Natural killer cell (primary cell): ENCODE measurements around the gene PANK2. TPM values are rescaled to one million over a fixed set of nuclear protein-coding genes. Genes with fewer than 3 reads are reported as not detected.

Experiments used
- ATAC-seq, 3 donors: fragments of 150-1000 bp in 2 of 3; fragments of 200-7000 bp in 1 of 3; cut with Tn5 transposase; 1 replicate in 1 of 3; 2 replicates in 2 of 3; pipeline ENCODE4 v1.10.0; 2021; ENCODE audit warnings: mild to moderate bottlenecking in 2 of 3, moderate library complexity in 2 of 3
- DNase-seq, 2 donors: peaks; one replicate each; pipeline versions ENCODE4 v3.0.0 to v3.0.0-alpha.2; 2013 to 2021; ENCODE audit warnings: mixed read lengths in 1 of 2
- H3K27ac ChIP-seq: one replicate; pipeline ENCODE4 v1.5.1; 2013; ENCODE audit warnings: mild to moderate bottlenecking, low read length
- H3K27me3 ChIP-seq: one replicate; pipeline ENCODE4 v1.6.1; 2013; ENCODE audit warnings: low read length; ENCODE audit not compliant: control insufficient read depth, insufficient read depth
- H3K36me3 ChIP-seq: one replicate; pipeline ENCODE4 v1.6.1; 2013; ENCODE audit warnings: low read length; ENCODE audit not compliant: control insufficient read depth, insufficient read depth
- H3K4me1 ChIP-seq: one replicate; pipeline ENCODE4 v1.6.1; 2013; ENCODE audit warnings: low read length; ENCODE audit not compliant: control insufficient read depth, insufficient read depth
- H3K4me3 ChIP-seq: one replicate; pipeline ENCODE4 v1.5.1; 2013; ENCODE audit warnings: low read length
- H3K9me3 ChIP-seq: one replicate; pipeline ENCODE4 v1.6.1; 2013; ENCODE audit warnings: low read length; ENCODE audit not compliant: control insufficient read depth, insufficient read depth
- H3K27ac Mint-ChIP-seq, 2 donors: one replicate each; pipeline ENCODE4 v1.8.0; 2022; ENCODE audit warnings: mild to moderate bottlenecking in 2 of 2, mixed read lengths in 2 of 2, moderate library complexity in 1 of 2
- H3K27me3 Mint-ChIP-seq, 2 donors: one replicate each; pipeline ENCODE4 v1.8.0; 2022; ENCODE audit warnings: low read depth in 2 of 2, mixed read lengths in 2 of 2
- H3K36me3 Mint-ChIP-seq: one replicate; pipeline ENCODE4 v1.8.0; 2022; ENCODE audit warnings: mixed read lengths
- H3K4me1 Mint-ChIP-seq, 2 donors: one replicate each; pipeline ENCODE4 v1.8.0; 2022; ENCODE audit warnings: mixed read lengths in 2 of 2
- H3K4me3 Mint-ChIP-seq: one replicate; pipeline ENCODE4 v1.8.0; 2022; ENCODE audit warnings: mild to moderate bottlenecking, moderate library complexity, mixed read lengths
- H3K9me3 Mint-ChIP-seq, 2 donors: one replicate each; pipeline ENCODE4 v1.8.0; 2022; ENCODE audit warnings: mixed read lengths in 2 of 2
- WGBS: methylation state at CpG from one replicate; pipeline ENCODE4 v1.1.7; 2013; ENCODE audit warnings: missing lambda C conversion rate; ENCODE audit not compliant: insufficient coverage; 5-methylcytosine and 5-hydroxymethylcytosine counted together
- intact Hi-C: fragments of 100-400 bp; cut with micrococcal nuclease; formaldehyde crosslinking; loops from one replicate; pipeline ENCODE4 v1.14.2; 2022
- total RNA-seq, 4 donors: library from RNA; stranded (reverse); fragments of 120-200 nt in 1 of 4; gene quantifications; one replicate each; pipeline versions ENCODE4 v1.2.3 to v1.2.4, GENCODE V29; 2013 to 2022
- TF ChIP-seq, protein P1 (sequence below): fragments of 200-600 bp; IDR thresholded peaks from one replicate; pipeline ENCODE4 v1.8.0; 2022; ENCODE audit warnings: antibody characterized with exemption

PANK2 gene
- total RNA-seq, 3 donors from 2014 or later (not counting 1 experiment from before 2014, with no cell fraction given) = 50.5 to 74.3 (median 61.3) TPM

DNA sequence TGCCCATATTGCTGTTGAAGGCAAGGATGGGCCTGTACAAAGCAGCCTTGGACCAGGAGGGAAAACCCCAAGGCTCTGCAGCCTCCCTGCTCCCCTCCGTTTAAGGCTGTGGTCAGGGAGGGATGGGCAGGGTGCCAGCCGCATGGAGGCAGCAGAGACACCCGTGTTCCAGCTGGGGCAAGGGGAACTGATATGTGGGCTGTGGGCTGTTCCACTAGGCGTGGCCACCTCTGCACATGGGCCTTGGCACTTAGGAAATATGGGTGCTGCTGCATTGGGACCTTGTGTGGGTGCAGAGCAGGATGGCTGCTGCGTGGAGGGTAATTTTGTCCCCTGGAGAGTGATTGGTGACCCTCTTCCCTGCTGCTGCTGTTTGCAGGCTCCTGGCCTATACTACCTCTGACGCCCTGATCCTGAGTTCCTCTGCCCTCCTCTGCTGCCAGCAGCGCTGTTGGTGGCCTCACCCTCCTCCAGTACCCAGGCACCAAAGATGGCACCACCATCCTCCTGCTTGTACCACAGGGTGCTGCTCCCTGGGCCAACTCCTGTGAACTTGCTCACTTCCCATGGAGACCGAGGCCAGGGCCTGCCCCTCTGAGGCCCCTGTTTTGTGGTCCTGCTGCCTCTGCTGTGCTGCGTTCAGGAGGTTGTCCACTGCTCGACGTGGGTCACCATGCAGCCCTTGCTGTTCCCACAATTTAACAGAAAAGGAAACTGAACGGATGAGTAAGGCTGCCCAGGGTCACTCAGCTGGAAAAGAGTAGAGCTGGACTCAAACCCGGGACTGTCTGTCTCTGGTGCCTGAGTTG, 35.3 kb downstream of the PANK2 start:
- intact Hi-C loops = no loop called here
- Histone ChIP-seq H3K9me3 (no peaks in the 10 kb centered on the region), H3K4me3 (no peak overlapping the region), H3K36me3 (peaks cover 44% of the 10 kb centered on the region), H3K27ac (no peak overlapping the region), H3K27me3 (no peaks in the 10 kb centered on the region), H3K4me1 (peaks cover 53% of the 10 kb centered on the region)
- 69% methylated on average over 13 of the region's 13 CpGs for WGBS
- TF ChIP-seq, protein P1, sequence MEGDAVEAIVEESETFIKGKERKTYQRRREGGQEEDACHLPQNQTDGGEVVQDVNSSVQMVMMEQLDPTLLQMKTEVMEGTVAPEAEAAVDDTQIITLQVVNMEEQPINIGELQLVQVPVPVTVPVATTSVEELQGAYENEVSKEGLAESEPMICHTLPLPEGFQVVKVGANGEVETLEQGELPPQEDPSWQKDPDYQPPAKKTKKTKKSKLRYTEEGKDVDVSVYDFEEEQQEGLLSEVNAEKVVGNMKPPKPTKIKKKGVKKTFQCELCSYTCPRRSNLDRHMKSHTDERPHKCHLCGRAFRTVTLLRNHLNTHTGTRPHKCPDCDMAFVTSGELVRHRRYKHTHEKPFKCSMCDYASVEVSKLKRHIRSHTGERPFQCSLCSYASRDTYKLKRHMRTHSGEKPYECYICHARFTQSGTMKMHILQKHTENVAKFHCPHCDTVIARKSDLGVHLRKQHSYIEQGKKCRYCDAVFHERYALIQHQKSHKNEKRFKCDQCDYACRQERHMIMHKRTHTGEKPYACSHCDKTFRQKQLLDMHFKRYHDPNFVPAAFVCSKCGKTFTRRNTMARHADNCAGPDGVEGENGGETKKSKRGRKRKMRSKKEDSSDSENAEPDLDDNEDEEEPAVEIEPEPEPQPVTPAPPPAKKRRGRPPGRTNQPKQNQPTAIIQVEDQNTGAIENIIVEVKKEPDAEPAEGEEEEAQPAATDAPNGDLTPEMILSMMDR = no peak
- Mint-ChIP-seq H3K27me3 (no peaks in the 10 kb centered on the region), H3K36me3 (peaks cover 1% of the 10 kb centered on the region), H3K4me1 (peaks cover 57 to 64% of the 10 kb centered on the region in 2 donors), H3K27ac (peak overlapping the region; percentile 75 to 88), H3K4me3 (no peak overlapping the region), H3K9me3 (no peaks in the 10 kb centered on the region)
- peak in 2 of 3 donors; percentile 35 to 43 for ATAC-seq
- peak in 1 of 2 donors; percentile 46 for DNase-seq

DNA sequence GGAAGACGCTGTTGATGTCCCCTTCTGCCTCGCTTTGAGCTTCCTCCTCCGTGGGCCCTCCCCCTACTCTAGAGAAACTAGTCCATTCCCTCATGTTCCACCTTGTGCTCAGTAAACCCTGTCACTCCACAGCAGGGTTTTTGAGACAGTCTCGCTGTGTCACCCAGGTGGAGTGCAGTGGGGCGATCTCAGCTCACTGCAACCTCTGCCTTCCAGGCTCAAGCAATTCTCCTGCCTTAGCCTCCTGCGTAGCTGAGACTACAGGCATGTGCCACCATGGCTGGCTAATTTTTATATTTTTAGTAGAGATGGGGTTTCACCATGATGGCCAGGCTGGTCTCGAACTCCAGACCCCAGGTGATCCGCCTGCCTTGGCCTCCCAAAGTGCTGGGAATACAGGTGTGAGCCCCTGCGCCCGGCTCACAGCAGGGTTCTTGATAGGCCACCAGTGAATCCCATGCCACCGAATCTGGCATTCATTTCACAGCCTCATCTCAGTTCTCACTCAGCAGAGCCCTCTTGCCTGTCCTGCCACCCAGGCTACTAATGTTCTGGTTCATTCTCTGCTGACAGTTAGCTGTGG, 36.0 kb downstream of the PANK2 start:
- H3K27ac Mint-ChIP-seq = peak overlapping the region; percentile 75 to 88
- ATAC-seq (no peak), DNase-seq (no peak)
- TF ChIP-seq, protein P1 = no peak
- Histone ChIP-seq H3K36me3 (peaks cover 37% of the 10 kb centered on the region), H3K27me3 (no peaks in the 10 kb centered on the region), H3K9me3 (no peaks in the 10 kb centered on the region), H3K4me3 (no peak overlapping the region), H3K4me1 (peaks cover 54% of the 10 kb centered on the region), H3K27ac (no peak overlapping the region)
- no peaks in the 10 kb centered on the region for H3K36me3 Mint-ChIP-seq
- H3K27me3 Mint-ChIP-seq = no peaks in the 10 kb centered on the region
- H3K9me3 Mint-ChIP-seq = no peaks in the 10 kb centered on the region
- WGBS = 96% methylated on average over 11 of the region's 11 CpGs
- H3K4me1 Mint-ChIP-seq = peaks cover 56 to 71% of the 10 kb centered on the region in 2 donors
- no peak overlapping the region for H3K4me3 Mint-ChIP-seq
- intact Hi-C loops = no loop called here

DNA sequence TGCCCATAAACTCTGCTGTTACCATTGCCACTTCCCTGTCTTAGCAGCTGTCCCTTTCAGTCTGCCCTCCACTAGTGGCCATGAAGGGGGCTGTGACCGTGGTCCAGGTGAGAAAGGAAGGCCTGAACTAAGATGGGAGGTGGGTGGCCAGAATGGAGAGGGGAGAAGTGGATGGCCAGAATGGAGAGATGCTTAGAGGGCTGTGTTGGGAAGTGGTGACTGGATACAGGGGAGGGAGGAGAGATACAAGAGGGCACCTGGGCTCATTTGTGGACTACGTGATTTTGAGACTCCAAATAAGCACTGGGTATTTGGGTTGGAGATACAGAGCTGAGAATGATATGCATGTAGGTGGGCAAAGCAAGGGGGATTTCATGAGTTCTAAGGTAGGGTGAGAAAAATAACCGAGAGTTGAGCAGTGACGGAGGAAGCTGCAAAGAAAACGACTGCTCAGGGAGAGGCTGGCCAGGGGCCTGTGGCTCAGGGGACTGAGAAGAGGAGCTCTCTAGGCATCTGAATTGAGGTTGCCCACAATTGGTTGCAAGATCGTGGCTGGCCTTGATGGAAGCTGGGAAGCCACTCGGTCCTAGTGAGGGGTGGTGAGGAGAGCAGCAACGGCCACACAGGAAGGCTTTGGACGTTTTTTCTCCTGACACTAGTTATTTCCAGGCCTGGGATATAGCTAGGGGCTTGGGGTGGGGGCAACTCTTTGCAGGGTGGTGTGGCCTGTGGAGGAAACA, 36.9 kb downstream of the PANK2 start:
- peak overlapping the region; percentile 40 for H3K4me3 Mint-ChIP-seq
- peaks cover 56 to 71% of the 10 kb centered on the region in 2 donors for H3K4me1 Mint-ChIP-seq

More for the DNA sequence above, 36.9 kb downstream of the PANK2 start:
- ATAC-seq (no peak), DNase-seq (no peak)
- H3K36me3 ChIP-seq = peaks cover 33% of the 10 kb centered on the region
- H3K4me1 ChIP-seq = peaks cover 54% of the 10 kb centered on the region
- TF ChIP-seq, protein P1 = no peak
- no peaks in the 10 kb centered on the region for H3K27me3 Mint-ChIP-seq
- no peaks in the 10 kb centered on the region for H3K9me3 ChIP-seq
- H3K27ac ChIP-seq = peak overlapping the region; percentile 23
- 61% methylated on average over 9 of the region's 9 CpGs for WGBS
- intact Hi-C loops = no loop called here
- no peaks in the 10 kb centered on the region for H3K27me3 ChIP-seq
- no peaks in the 10 kb centered on the region for H3K36me3 Mint-ChIP-seq
- no peak overlapping the region for H3K4me3 ChIP-seq
- H3K9me3 Mint-ChIP-seq = no peaks in the 10 kb centered on the region
- peak overlapping the region; percentile 75 to 88 for H3K27ac Mint-ChIP-seq
